ENCODE results near the gene NMT1. TPM values are rescaled to one million over a fixed set of nuclear protein-coding genes. Genes with fewer than 3 reads are reported as not detected.

The NMT1 gene
- total and polyA plus RNA-seq, 2 of the 13 experiments (the other 11 are each of a cell fraction or from before 2014, with no cell fraction given) = 75.7 to 142 TPM

DNA sequence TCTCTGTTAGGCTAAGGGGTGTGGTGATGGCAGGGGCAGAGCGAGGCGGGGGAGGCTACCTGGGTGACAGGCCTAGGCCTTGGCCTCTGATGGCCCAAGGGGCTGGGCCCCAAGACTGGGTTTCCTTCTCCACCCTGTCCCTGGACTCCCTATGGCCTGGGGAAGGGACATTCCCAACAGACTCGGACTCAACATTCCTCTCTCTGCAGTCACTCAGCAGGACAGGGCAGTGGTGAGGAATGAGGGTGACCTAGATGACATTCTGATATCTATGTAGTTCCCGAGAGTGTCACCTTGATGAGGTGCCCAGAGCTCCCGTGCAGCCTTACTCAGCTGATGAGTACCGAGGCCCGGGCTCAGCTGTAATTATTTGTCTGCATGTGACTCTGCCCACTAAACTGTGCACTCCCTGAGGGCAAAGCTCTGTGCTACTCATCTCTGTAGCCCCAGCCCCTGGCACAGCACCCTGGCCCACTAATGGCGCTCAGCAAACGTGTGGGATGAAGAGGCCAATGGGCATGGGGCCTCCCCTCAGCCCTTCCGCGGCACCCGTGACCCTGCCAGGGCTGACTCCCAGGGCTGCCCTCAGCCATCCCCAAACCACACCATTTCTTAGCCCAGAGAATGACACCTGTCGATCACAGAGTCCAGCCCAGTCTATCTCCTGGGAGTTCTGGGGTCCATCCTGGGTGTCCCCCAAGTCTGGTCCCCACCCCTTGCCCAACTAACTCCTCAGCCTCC lies 69.0 kb downstream of the NMT1 start (continued):
- TF ChIP-seq, protein P1, sequence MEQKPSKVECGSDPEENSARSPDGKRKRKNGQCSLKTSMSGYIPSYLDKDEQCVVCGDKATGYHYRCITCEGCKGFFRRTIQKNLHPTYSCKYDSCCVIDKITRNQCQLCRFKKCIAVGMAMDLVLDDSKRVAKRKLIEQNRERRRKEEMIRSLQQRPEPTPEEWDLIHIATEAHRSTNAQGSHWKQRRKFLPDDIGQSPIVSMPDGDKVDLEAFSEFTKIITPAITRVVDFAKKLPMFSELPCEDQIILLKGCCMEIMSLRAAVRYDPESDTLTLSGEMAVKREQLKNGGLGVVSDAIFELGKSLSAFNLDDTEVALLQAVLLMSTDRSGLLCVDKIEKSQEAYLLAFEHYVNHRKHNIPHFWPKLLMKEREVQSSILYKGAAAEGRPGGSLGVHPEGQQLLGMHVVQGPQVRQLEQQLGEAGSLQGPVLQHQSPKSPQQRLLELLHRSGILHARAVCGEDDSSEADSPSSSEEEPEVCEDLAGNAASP (CRISPR knock-in tag; IDR thresholded peaks at IDR 0.05; ENCODE audit: borderline replicate concordance) = no peak
- TF ChIP-seq ZNF121 (CRISPR knock-in tag; IDR thresholded peaks at IDR 0.05) (peak; percentile 51; the same call in 1 of the 2 replicates), ETV6 (CRISPR knock-in tag; conservative IDR thresholded peaks at IDR 0.05) (no peak), ZNF768 (CRISPR knock-in tag; IDR thresholded peaks at IDR 0.05) (no peak), TBX2 (CRISPR knock-in tag; IDR thresholded peaks at IDR 0.05; ENCODE audit: borderline replicate concordance) (peak; percentile 27; the same call in 1 of the 2 replicates), MTA1 (CRISPR knock-in tag; IDR thresholded peaks at IDR 0.05; ENCODE audit: borderline replicate concordance) (0 out of 2 replicates have a peak, but pooled peaks have one; percentile 30), ZNF850 (CRISPR knock-in tag; conservative IDR thresholded peaks at IDR 0.05) (no peak), ZNF660 (CRISPR knock-in tag; IDR thresholded peaks at IDR 0.05; ENCODE audit: borderline replicate concordance, low read depth) (no peak), SUZ12 (IDR thresholded peaks at IDR 0.05; ENCODE audit: low read depth, low read length) (no peak), ZNF788 (CRISPR knock-in tag; IDR thresholded peaks at IDR 0.05; ENCODE audit: borderline replicate concordance) (0 out of 2 replicates have a peak, but pooled peaks have one; percentile 47), ZNF891 (CRISPR knock-in tag; IDR thresholded peaks at IDR 0.05) (no peak), POGZ (CRISPR knock-in tag; IDR thresholded peaks at IDR 0.05) (no peak), ZNF17 (CRISPR knock-in tag; IDR thresholded peaks at IDR 0.05) (no peak), KDM2A (CRISPR knock-in tag; IDR thresholded peaks at IDR 0.05; ENCODE audit: borderline replicate concordance, low read depth) (no peak), GABPB1 (CRISPR knock-in tag; IDR thresholded peaks at IDR 0.05) (peak; percentile 22; the same call in 1 of the 2 replicates), FOXC1 (CRISPR knock-in tag; IDR thresholded peaks at IDR 0.05; ENCODE audit: borderline replicate concordance) (peak; percentile 24; the same call in 1 of the 2 replicates), ZNF709 (CRISPR knock-in tag; IDR thresholded peaks at IDR 0.05) (no peak), KDM1A (CRISPR knock-in tag; IDR thresholded peaks at IDR 0.05) (no peak)
- TF ChIP-seq, protein P2, sequence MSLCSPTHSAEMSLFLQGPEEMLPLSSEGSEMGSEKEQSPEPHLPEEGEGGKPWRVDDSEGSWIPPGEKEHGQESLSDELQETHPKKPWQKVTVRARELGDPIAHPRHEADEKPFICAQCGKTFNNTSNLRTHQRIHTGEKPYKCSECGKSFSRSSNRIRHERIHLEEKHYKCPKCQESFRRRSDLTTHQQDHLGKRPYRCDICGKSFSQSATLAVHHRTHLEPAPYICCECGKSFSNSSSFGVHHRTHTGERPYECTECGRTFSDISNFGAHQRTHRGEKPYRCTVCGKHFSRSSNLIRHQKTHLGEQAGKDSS (CRISPR knock-in tag; IDR thresholded peaks at IDR 0.05; ENCODE audit: borderline replicate concordance, low read depth) = no peak
- TF ChIP-seq, protein P3, sequence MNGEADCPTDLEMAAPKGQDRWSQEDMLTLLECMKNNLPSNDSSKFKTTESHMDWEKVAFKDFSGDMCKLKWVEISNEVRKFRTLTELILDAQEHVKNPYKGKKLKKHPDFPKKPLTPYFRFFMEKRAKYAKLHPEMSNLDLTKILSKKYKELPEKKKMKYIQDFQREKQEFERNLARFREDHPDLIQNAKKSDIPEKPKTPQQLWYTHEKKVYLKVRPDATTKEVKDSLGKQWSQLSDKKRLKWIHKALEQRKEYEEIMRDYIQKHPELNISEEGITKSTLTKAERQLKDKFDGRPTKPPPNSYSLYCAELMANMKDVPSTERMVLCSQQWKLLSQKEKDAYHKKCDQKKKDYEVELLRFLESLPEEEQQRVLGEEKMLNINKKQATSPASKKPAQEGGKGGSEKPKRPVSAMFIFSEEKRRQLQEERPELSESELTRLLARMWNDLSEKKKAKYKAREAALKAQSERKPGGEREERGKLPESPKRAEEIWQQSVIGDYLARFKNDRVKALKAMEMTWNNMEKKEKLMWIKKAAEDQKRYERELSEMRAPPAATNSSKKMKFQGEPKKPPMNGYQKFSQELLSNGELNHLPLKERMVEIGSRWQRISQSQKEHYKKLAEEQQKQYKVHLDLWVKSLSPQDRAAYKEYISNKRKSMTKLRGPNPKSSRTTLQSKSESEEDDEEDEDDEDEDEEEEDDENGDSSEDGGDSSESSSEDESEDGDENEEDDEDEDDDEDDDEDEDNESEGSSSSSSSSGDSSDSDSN (CRISPR knock-in tag; IDR thresholded peaks at IDR 0.05) = 0 out of 2 replicates have a peak, but pooled peaks have one; percentile 4
- TF ChIP-seq, protein P4, sequence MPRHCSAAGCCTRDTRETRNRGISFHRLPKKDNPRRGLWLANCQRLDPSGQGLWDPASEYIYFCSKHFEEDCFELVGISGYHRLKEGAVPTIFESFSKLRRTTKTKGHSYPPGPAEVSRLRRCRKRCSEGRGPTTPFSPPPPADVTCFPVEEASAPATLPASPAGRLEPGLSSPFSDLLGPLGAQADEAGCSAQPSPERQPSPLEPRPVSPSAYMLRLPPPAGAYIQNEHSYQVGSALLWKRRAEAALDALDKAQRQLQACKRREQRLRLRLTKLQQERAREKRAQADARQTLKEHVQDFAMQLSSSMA (CRISPR knock-in tag; IDR thresholded peaks at IDR 0.05) = no peak
- TF ChIP-seq, protein P5, sequence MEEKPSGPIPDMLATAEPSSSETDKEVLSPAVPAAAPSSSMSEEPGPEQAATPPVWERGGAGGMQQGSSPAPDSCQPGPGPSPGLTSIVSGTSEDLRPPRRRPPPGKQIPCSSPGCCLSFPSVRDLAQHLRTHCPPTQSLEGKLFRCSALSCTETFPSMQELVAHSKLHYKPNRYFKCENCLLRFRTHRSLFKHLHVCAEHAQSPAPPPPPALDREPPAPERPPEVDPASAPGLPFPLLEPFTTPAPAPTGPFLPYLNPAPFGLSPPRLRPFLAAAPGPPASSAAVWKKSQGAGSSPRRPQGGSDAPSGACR (CRISPR knock-in tag; IDR thresholded peaks at IDR 0.05) = no peak

Measured in HepG2 (cell line).